ENCODE measurements around the gene ADH1B. TPM values are rescaled to one million over a fixed set of nuclear protein-coding genes. Genes with fewer than 3 reads are reported as not detected.
"Not testable (repeated sequence)": the region's sequence is repeated elsewhere in the genome, so short reads cannot be mapped to it uniquely, and the experiment has no call there.

ADH1B gene
- polyA plus RNA-seq, 4 donors, result 18.5 to 25.9 (median 23.1) TPM

DNA sequence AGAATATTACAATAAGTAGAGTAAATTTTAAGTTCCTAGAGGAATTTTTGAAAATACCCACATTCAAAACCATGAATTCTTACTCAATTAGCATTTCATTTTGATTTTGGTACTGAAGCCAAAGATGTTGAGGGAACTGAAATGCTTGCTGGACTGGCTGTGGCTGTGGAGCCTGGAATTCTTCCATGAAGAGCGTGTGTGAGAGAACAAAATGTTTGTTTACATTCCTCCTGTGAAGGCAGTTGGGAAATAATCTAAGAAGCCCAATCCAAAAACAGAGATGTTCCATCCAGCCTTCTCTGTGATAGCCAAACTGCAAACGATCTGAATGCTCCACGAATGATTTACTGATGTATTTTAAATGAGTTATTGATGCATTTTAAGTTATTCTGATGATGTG lies 3.8 kb upstream of the ADH1B start:
- peak in 2 of 4 donors; percentile 24 to 30 for DNase-seq (ENCODE audit: low read depth in 4 of 4, low spot score in 3 of 4)

DNA sequence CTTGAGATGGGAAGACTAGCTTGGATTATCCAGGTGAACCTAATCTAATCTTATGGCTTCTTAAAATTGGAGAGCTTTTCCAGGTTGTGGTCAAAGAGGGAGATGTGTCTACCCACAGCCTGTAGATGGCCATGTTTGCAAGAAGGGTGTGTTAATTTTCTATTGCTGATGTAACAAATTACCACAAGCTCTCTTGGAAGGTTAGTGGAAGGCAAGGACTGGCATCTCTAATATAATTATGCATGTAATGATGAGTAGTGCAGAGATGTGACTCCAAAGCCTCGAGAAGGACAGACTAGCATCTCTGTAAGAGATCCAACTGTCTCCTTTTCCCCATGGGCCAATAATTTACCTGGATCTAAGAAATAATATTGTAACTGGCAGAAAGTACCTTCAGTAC lies 3.2 kb upstream of the ADH1B start:
- DNase-seq (ENCODE audit: low read depth in 4 of 4, low spot score in 3 of 4), result no peak

DNA sequence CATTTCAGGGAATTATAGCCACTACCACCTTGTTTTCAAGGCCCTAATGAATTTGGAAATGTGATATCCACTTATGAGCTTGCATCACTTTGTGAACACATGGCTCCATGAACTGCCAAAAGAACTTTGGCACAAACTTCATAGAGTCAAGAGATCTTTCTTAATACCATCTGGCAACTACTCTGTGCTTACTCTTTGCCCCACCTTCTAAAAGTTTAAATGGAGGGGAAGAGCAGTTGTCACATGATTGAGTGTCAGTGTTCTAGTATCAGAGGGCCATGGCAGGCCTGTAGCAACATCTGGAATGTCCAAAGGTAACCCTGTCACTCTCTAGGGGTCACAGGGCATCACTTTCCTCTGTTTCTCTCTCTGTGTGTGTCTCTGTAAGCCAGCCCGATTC lies 2.6 kb upstream of the ADH1B start:
- no peak for DNase-seq (ENCODE audit: low read depth in 4 of 4, low spot score in 3 of 4)

DNA sequence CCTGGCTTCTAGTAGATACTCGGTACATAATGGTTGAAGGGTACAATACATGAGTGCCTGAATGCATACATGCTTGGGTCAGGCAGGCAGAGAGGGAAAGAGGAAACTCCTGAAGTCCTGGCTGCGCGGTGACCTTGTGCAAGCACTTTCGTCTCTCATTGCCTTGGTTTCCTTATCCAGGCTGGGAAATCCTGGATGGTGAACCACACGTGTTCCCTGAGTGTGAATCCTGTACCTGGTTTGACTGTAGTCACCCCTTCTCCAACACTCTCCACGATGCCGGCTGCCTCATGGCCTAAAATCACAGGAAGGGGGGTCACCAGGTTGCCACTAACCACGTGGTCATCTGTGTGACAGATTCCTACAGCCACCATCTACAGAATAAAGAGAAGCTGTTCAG lies 3.4 kb downstream of the ADH1B start:
- DNase-seq (ENCODE audit: low read depth in 4 of 4, low spot score in 3 of 4), result not testable (repeated sequence)

DNA sequence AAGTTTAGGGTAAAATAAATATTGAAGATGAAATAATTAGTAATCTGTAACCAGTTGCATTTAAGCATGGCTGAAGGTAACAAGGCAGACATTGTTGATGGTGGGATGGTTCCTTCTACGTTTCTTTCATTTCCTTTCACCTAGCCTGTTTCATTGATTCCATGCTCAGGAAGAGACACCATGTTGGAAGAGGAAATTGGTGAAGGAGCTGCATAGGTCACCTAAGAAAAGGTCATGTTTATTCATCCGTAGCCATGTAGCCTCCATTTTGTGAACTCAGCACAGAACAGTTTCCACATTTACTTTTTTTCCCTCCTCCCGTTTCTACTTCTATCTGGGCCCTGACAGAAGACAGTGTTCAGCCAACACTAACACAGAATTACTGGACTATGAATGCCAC lies 3.8 kb downstream of the ADH1B start:
- no peak for DNase-seq (ENCODE audit: low read depth in 4 of 4, low spot score in 3 of 4)

DNA sequence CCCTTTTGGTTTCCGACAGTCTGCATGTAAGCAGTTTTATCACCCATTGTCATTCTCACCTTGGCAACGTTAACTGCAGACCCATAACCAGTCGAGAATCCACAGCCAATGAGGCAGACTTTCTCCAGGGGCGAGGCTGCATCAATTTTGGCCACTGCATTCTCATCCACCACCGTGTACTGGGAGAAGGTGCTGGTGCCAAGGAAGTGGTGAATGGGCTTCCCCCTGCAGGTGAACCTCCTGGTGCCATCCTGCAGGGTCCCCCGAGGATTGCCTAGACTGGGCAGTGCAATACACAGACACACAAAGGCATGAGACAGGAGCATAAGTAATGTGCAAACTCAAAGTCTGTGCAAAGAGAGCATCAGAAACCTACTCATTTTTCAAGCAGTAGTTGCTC lies 5.4 kb downstream of the ADH1B start:
- DNase-seq (ENCODE audit: low read depth in 4 of 4, low spot score in 3 of 4), result no peak

DNA sequence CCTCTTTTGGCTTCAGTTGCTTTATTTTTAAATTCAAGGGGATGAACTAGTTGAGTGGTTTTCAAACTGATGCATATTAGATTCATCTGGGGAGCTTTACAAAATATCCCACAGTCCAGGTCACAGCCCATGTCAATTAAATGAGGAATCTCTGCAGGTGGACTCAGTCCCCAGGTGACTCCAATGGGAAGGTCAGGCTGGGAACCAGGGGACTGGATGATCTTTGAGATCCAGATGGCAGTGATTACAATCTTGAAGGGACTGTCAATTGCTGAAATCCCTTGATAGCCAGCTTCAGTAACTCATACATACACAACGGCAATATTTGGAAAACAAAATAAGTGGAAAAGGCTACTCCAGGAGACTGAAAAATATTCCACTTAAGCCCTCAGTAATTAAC lies 7.0 kb downstream of the ADH1B start:
- no peak for DNase-seq (ENCODE audit: low read depth in 4 of 4, low spot score in 3 of 4)

DNA sequence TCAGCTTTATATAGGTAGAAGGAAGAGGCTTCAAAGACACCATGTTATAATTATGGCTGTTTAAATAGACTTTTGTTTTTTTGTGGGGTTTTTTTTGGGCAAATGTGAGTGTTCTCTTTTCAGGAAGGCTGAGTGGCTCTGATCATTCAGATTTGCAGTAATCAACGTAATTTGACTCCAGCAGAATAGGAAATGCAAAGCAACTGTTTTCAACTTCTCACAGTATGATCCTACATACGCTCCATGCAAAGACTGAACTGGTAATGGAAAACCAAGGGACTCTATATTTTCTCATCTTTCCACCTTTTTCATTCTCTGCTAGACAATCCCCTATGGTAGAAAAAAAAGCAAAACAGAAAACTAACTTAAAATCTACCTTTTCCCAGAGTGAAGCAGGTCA lies 10.8 kb downstream of the ADH1B start:
- DNase-seq (ENCODE audit: low read depth in 4 of 4, low spot score in 3 of 4), result no peak

DNA sequence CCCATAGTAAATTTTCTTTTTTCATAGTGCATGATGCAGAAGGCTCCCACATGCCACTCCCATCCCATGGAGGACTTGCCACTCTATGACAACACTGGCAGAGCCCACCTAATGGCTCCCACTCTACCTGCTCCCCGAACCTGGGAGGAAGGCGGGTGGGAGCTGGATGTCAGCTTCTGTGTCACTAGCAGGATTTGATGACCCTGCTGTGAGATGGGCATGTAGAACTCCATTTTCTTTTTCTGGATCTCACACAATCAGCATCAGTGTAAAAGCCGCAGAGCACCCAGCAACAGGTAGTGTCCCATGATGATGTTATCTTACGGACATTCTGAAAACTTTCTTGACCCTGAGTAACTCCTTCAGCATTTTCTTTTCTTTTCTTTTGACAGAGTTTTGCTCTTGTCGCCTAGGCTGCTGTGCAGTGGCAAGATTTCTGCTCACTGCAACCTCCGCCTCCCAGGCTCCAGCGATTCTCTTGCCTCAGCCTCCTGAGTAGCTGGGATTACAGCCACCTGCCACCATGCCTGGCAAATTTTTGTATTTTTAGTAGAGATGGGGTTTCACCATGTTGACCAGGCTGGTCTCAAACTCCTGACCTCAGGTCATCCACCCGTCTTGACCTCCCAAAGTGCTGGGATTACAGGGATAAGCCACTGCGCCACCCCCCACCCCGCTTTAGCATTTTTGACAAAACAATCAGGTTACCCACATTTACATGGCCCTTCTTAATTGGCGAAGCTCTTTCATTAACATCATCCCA lies 15.4 kb downstream of the ADH1B start:
- no peak for DNase-seq (ENCODE audit: low read depth in 4 of 4, low spot score in 3 of 4)

DNA sequence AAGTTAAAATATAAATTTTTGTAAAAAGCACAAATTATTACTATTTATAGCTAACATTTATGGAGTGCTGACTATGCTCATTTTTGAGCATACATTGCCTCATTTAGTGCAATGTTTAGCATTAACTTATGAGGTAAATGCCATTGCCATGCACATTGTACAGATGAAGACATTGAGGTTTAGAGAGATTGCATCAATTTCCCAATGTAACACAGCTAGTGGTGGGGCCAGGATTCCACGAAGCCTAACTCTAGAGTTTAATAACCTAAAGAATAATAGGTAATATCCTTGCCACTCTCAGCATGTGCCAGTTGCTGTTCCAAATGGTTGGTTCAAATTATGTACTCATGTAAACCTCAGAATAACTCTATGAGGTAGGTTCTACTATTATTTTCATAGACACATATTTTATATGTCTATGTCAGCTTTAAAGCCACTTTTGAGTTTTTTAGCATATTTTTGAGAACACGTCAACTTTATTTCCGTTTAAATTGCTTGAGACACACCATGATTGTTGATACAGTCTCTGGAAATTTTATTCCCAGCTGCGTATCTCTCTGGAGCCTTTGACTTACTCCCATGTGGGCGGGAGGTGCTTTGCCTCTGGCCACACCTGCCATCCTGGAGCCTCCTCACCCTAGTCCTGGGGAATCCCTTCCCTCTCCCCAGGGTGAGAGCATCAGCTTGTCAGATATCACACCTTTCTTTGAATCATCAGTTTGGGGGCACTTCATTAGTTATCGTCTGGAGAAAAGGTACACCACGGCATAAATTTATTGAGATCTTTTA lies 19.6 kb downstream of the ADH1B start:
- no peak for DNase-seq (ENCODE audit: low read depth in 4 of 4, low spot score in 3 of 4)

DNA sequence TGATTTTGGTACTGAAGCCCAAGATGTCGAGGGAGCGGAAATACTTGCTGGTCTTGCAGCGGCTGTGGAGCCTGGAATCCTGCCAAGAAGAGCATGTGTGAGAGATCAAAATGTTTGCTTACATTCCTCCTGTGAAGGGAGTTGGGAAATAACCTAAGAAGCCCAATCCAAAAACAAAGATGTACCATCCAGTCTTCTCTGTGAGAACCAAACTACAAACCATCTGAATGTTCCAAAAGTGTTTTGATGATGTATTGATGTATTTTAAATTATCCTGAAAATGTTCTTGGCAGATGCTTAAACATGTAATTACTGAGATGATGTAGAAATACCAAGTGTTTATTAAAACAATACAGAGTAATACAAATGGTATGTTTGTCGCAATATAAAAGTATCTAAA lies 20.3 kb downstream of the ADH1B start:
- DNase-seq (ENCODE audit: low read depth in 4 of 4, low spot score in 3 of 4), result peak; percentile 74 to 84 (median 81)

DNA sequence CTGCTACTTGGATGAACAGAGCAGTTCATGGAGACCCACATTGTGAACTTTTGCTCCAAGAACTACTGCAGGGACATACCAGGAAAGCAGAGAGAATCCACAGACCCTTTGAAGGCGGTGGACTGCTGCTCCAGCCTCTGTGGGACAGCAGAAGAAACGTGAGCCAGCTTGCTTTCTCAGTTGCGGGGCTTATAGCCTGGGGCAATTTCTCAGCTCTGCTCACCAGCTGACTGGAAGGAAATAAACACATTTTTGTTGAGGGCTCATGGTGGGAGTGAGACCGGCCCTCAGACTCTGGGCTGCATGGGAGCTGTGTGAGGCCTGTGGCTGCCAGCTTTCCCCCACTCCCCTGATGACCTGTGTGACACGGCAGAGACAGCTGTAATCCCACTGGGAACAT lies 27.8 kb downstream of the ADH1B start:
- no peak for DNase-seq (ENCODE audit: low read depth in 4 of 4, low spot score in 3 of 4)

DNA sequence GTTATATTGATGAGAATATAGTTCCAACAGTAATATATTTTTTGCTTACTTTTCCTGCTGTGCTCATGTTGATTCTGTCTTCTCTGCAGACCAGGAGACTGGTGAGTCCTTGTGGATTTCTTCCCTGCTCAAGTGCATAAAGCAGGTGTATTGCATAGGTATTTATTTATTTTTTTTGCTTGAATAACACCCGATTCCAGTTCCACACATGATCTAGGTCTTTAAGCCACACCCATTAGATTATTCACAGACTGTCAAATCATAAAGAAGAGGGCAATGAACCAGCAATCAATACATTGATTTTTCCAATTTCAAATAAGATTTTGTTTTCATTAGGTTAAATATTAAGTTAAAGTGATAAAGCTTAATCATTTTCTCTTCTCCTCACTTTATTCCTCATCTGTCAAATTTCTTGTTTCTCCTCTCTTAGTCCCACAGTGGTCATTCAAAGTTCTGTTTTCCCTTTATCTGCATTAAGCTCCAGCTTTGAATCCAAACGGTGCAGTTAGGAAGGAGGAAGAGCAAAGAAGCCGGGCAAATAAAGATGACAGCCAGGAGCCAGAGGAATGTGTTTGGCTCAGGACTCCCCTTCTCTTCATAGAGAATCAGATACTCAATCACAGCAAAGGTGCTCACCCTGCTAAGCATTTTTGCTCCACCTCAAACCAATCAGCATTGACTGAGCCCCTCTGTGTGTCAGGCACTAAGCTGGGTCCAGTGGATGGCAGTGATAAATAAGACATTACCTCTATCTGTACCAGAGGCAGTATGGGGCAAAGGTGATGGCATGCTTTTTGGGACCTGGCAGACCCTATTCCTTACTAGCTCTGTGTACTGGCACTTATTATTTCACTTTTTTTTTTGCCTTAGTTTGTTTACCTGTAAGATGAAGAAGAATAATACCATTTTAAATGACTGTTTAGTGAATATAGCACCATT lies 30.1 kb downstream of the ADH1B start, which contains the start of gene ADH1A:
Gene ADH1A, minus strand, starts transcription at position 138 of the 939 bp plus-strand sequence. Its CDS starts 71 bp downstream, at position 67.
- DNase-seq (ENCODE audit: low read depth in 4 of 4, low spot score in 3 of 4), result no peak

DNA sequence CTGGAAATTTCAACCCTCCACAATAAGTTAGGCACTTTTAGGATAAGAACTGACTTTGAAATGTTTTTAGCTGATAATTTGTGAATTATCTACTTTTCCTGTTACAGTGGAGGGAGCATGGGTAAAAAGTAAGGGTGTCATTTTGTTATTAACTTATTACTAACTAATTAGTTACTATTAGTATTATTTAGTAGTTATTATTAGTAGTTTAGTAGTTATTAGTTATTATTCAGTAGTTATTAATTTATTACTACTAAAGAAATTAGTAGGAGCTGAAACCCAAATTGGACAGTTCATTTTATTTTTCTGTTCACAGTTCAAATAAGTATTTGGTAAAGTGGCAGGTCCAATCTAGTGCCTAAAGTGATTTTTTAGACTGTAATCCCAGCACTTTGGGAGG lies 35.8 kb downstream of the ADH1B start:
- DNase-seq (ENCODE audit: low read depth in 4 of 4, low spot score in 3 of 4), result no peak

DNA sequence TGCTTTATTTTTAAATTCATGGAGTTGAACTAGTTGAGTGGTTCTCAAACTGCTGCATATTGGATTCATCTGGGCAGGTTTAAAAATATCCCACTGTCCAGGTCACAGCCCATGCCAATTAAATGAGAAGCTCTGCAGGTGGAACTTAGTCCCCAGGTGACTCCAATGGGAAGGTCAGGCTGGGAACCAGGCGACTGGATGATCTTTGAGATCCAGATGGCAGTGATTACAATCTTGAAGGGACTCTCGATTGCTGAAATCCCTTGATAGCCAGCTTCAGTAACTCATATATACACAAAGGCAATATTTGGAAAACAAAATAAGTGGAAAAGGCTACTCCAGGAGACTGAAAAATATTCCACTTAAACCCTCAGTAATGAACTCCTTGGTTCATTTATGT lies 38.5 kb downstream of the ADH1B start:
- DNase-seq (ENCODE audit: low read depth in 4 of 4, low spot score in 3 of 4), result no peak

DNA sequence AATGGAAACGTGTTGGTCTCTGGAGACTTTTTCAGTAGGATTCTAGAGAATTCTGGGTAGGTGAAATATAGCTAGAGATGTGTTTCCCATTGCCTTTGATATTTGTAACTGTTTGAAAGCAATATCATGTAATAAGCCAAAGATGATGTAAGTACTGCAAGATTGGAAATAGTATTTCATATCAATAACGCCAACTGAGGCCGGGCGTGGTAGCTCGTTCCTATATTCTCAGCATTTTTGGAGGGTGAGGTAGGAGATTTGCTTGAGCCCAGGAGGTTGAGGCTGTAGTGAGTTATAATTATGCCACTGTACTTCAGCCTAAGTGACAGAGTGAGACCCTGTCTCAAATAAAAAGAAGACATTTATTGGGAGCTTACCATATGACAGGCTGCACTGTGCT lies 39.9 kb downstream of the ADH1B start:
- DNase-seq (ENCODE audit: low read depth in 4 of 4, low spot score in 3 of 4), result no peak

DNA sequence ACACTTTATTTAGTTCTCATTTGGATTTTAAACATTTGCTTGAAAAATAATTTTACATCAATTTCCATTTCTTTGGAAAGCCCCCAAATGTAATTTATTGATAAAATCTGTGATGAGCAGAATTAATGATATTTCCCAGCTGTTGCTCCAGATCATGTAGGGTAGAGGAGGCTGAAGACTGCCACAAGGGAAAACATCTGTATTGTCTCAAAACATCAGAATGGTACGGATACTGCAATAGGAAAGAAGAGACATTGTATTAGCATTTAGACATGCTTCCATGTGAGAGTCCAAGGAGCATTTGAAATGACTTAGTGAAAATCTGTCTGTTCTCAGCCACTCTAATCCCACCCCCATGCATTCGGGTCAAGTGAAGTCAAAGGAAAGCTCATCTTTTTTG lies 44.8 kb downstream of the ADH1B start:
- DNase-seq (ENCODE audit: low read depth in 4 of 4, low spot score in 3 of 4), result no peak

DNA sequence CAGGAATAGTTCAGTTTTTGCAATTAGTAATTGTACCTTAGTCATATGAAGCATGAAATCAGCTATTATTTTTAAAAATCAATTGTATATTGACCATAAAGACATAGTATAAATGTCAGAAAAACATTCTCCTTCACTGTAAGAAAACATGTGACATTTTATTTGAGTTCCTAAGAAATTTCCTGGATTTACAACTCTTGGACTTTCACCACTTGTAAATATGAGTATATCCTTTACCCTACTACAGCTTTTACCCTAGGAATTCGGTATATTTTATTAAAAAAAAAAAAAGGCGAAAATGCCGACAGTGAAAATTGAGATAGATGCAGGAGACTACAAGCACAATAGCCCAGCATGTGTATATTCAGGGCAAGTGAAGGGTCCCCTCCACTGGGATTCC lies 45.3 kb downstream of the ADH1B start:
- no peak for DNase-seq (ENCODE audit: low read depth in 4 of 4, low spot score in 3 of 4)

DNA sequence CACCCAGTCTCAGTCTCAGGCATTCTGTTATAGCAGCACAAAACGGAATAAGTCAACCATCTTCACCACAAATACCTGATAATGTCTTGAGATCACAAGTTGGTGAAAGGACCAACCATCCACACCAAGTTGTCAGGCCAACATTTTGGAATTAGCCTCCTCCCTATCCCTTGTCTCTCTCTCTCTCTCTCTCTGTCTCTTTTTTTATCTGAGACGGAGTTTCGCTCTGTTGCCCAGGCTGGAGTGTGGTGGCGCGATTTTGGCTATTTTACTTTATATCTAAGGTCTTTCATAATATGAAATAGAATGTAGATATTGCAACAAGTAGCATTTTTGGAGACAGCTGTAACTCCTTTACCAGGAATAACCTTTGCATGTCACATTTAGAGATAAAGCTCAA lies 46.2 kb downstream of the ADH1B start:
- no peak for DNase-seq (ENCODE audit: low read depth in 4 of 4, low spot score in 3 of 4)

DNA sequence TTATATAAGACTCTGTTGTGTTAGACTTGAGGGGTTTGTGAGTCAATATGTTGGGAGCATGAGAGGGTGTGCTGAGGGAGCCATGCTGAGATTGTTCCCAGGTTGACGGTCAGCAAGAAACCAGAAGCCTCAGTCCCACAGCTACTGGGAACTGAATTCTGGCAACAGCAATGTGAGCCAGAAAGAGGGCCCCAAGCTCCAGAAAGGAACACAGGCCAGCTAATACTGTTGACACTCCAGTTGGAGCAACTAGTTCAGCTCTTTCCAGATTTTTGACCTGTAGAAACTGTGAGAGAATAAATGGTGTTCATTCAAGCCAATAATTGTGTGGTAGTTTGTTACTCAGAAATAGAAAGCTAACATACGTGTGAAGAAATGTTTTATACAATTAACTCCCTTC lies 47.5 kb downstream of the ADH1B start:
- no peak for DNase-seq (ENCODE audit: low read depth in 4 of 4, low spot score in 3 of 4)

DNA sequence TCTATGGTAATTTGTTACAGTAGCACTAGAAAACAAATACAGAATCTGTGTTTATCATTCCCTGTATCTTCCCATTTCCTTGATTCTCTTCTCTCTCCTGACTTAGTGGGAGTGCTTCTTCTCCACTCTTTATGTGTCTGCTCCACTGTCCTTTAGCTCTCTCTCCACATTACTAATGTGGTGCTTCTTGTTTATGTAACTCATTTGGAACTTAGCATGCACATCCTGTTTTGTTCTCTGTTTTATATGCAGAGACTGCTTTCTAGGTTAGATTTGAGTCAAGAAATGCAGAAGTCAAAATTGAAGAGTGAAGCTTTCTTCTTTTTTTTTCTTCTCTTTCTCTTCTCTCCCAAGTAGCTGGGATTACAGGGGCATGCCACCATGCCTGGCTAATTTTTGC lies 56.3 kb downstream of the ADH1B start:
- no peak for DNase-seq (ENCODE audit: low read depth in 4 of 4, low spot score in 3 of 4)
